Measurements from ENCODE around the gene TEX13B. TPM values are rescaled to one million over a fixed set of nuclear protein-coding genes. Genes with fewer than 3 reads are reported as not detected.

Gene TEX13B
- total RNA-seq, 1 experiment from 2014 or later = not detected

DNA sequence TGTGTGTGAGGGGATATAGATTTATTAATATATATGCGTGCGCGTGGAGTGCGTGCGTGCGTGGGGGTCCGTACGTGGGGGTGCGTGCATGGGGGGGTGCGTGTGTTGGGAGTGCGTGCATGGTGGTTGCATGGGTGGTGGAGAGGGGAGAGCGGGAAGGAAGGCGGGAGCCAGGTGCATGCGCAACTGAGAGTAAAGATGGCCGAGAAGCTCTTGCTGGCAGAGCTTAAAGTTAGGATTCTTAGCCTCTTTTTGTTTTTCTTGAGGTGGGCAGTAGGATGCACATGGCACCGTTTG, 45.8 kb downstream of the TEX13B start:
- ChIA-PET POLR2A (no interaction called here), RAD21 (ENCODE audit: low non-redundant PET in 1 of 2, low total read pairs in 2 of 2, uncharacterized antibody in 2 of 2, unreplicated experiment in 2 of 2) (no interaction called here), CTCF (no interaction called here)
- Histone ChIP-seq H3K27ac (ENCODE audit: low read depth, low read length) (no peak overlapping the region), H2AFZ (ENCODE audit: low read depth, low read length, poor library complexity, severe bottlenecking) (no peak overlapping the region), H3K4me1 (ENCODE audit: control insufficient read depth in 1 of 2, insufficient read depth in 2 of 2, low read length in 2 of 2) (peaks cover 0 to 8% of the 10 kb centered on the region in 2 experiments; a peak in 1 of 4 replicates), H3K4me2 (ENCODE audit: low read length) (no peak overlapping the region), H3K9me2 (ENCODE audit: insufficient read depth) (no peaks in the 10 kb centered on the region), H3K9me3 (ENCODE audit: control insufficient read depth in 1 of 2, insufficient read depth in 1 of 2, low read depth in 1 of 2, low read length in 2 of 2) (no peaks in the 10 kb centered on the region), H3K27me3 (ENCODE audit: insufficient read depth, low read length) (no peaks in the 10 kb centered on the region), H3K79me2 (ENCODE audit: insufficient read depth, low read length) (no peaks in the 10 kb centered on the region), H3K9ac (ENCODE audit: low read length) (no peak overlapping the region), H3K4me3 (replicated peaks in 1 of 2; ENCODE audit: low read depth in 1 of 2, low read length in 2 of 2) (no peak overlapping the region), H3K36me3 (ENCODE audit: control insufficient read depth in 1 of 2, insufficient read depth in 2 of 2, low read length in 2 of 2) (no peaks in the 10 kb centered on the region), H4K20me1 (ENCODE audit: insufficient read depth) (no peaks in the 10 kb centered on the region)
- no peak for DNase-seq (ENCODE audit: low read depth, low spot score)
- no TSS peak for BruUV-seq (replicated peaks)
- intact Hi-C loops (cut with micrococcal nuclease) = no loop called here
- TF ChIP-seq ELF1 (IDR thresholded peaks at IDR 0.05; ENCODE audit: borderline replicate concordance, low read depth) = no peak
- TF ChIP-seq, protein P1, sequence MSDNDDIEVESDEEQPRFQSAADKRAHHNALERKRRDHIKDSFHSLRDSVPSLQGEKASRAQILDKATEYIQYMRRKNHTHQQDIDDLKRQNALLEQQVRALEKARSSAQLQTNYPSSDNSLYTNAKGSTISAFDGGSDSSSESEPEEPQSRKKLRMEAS (IDR thresholded peaks at IDR 0.05) = no peak
- TF ChIP-seq, protein P2, sequence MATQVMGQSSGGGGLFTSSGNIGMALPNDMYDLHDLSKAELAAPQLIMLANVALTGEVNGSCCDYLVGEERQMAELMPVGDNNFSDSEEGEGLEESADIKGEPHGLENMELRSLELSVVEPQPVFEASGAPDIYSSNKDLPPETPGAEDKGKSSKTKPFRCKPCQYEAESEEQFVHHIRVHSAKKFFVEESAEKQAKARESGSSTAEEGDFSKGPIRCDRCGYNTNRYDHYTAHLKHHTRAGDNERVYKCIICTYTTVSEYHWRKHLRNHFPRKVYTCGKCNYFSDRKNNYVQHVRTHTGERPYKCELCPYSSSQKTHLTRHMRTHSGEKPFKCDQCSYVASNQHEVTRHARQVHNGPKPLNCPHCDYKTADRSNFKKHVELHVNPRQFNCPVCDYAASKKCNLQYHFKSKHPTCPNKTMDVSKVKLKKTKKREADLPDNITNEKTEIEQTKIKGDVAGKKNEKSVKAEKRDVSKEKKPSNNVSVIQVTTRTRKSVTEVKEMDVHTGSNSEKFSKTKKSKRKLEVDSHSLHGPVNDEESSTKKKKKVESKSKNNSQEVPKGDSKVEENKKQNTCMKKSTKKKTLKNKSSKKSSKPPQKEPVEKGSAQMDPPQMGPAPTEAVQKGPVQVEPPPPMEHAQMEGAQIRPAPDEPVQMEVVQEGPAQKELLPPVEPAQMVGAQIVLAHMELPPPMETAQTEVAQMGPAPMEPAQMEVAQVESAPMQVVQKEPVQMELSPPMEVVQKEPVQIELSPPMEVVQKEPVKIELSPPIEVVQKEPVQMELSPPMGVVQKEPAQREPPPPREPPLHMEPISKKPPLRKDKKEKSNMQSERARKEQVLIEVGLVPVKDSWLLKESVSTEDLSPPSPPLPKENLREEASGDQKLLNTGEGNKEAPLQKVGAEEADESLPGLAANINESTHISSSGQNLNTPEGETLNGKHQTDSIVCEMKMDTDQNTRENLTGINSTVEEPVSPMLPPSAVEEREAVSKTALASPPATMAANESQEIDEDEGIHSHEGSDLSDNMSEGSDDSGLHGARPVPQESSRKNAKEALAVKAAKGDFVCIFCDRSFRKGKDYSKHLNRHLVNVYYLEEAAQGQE (IDR thresholded peaks at IDR 0.05; ENCODE audit: low read depth) = no peak
- TF ChIP-seq EGR1 (IDR thresholded peaks at IDR 0.05; ENCODE audit: low read depth) = no peak
- no peak for TF ChIP-seq JUND (IDR thresholded peaks at IDR 0.05)
- TF ChIP-seq ZFX (IDR thresholded peaks at IDR 0.05) = no peak
- no peak for TF ChIP-seq CBX3 (IDR thresholded peaks at IDR 0.05; ENCODE audit: low read depth)
- TF ChIP-seq TCF7L2 (IDR thresholded peaks at IDR 0.05; ENCODE audit: borderline replicate concordance, extremely low read depth, insufficient read depth, insufficient read length) = no peak
- ATAC-seq = no peak
